ENCODE data around the gene DENND6B. TPM values are rescaled to one million over a fixed set of nuclear protein-coding genes. Genes with fewer than 3 reads are reported as not detected.

Gene DENND6B
- total RNA-seq, 4 donors from 2014 or later: 5.4 to 14.9 (median 6.3) TPM

- H3K36me3 ChIP-seq: peaks cover 0 to 5% (median 0%) of the 10 kb centered on the region in 3 donors
- no peaks in the 10 kb centered on the region for H3K9me3 ChIP-seq
- no peaks in the 10 kb centered on the region for H3K27me3 ChIP-seq
- no peak overlapping the region for H3K4me3 ChIP-seq
- H3K27ac ChIP-seq: peak overlapping the region in 2 of 4 donors; percentile 39 to 55
- TF ChIP-seq POLR2A (IDR thresholded peaks at IDR 0.05) (no peak), CTCF (IDR thresholded peaks at IDR 0.05) (no peak)
- H3K4me1 ChIP-seq: peaks cover 13 to 89% (median 52%) of the 10 kb centered on the region in 4 donors
- no peak for DNase-seq
Observed at GRCh38 chr22:50296658-50297490, 29.9 kb downstream of the DENND6B start.

- Histone ChIP-seq H3K27me3 (no peaks in the 10 kb centered on the region), H3K4me1 (peaks cover 4 to 63% (median 36%) of the 10 kb centered on the region in 4 donors)
Observed at GRCh38 chr22:50294319-50294656, 32.5 kb downstream of the DENND6B start.

GRCh38 chr22:50293441-50294318 is 33.1 kb downstream of the DENND6B start:
- TF ChIP-seq CTCF (IDR thresholded peaks at IDR 0.05) (peak in 3 of 6 experiments; percentile 36 to 51 (median 41)), POLR2A (IDR thresholded peaks at IDR 0.05) (peak; percentile 62 to 65)
- peaks cover 4 to 58% (median 30%) of the 10 kb centered on the region in 4 donors for H3K4me1 ChIP-seq
- peak in 2 of 3 donors; percentile 87 to 91 for DNase-seq
- H3K36me3 ChIP-seq: peaks cover 0 to 37% (median 0%) of the 10 kb centered on the region in 3 donors
- peak overlapping the region; percentile 65 to 90 (median 85) for H3K27ac ChIP-seq
- no peaks in the 10 kb centered on the region for H3K9me3 ChIP-seq
- H3K27me3 ChIP-seq: no peaks in the 10 kb centered on the region
- peak overlapping the region; percentile 1 to 48 (median 34) for H3K4me3 ChIP-seq

More at GRCh38 chr22:50294319-50294656, 32.5 kb downstream of the DENND6B start:
- H3K27ac ChIP-seq: peak overlapping the region; percentile 65 to 90 (median 85)
- no peak for DNase-seq
- H3K4me3 ChIP-seq: peak overlapping the region in 2 of 4 donors; percentile 45 to 48
- H3K9me3 ChIP-seq: no peaks in the 10 kb centered on the region
- TF ChIP-seq CTCF (IDR thresholded peaks at IDR 0.05) (no peak), POLR2A (IDR thresholded peaks at IDR 0.05) (no peak)
- peaks cover 0 to 31% (median 0%) of the 10 kb centered on the region in 3 donors for H3K36me3 ChIP-seq

GRCh38 chr22:50292643-50293440 is 34.0 kb downstream of the DENND6B start:
- peak in 2 of 3 donors; percentile 78 to 79 for DNase-seq
- Histone ChIP-seq H3K4me3 (peak overlapping the region; percentile 1 to 48 (median 34)), H3K36me3 (peaks cover 0 to 45% (median 0%) of the 10 kb centered on the region in 3 donors), H3K4me1 (peaks cover 4 to 50% (median 29%) of the 10 kb centered on the region in 4 donors), H3K9me3 (no peaks in the 10 kb centered on the region), H3K27me3 (no peaks in the 10 kb centered on the region), H3K27ac (peak overlapping the region; percentile 65 to 90 (median 85))
- TF ChIP-seq POLR2A (IDR thresholded peaks at IDR 0.05) (no peak), CTCF (IDR thresholded peaks at IDR 0.05) (no peak)

All from Peyer's patch (tissue), 4 donors.